Measurements from ENCODE around the gene YWHAE. TPM values are rescaled to one million over a fixed set of nuclear protein-coding genes. Genes with fewer than 3 reads are reported as not detected.

Gene YWHAE
- total RNA-seq, 2 donors from 2014 or later, result 655 to 703 TPM

DNA sequence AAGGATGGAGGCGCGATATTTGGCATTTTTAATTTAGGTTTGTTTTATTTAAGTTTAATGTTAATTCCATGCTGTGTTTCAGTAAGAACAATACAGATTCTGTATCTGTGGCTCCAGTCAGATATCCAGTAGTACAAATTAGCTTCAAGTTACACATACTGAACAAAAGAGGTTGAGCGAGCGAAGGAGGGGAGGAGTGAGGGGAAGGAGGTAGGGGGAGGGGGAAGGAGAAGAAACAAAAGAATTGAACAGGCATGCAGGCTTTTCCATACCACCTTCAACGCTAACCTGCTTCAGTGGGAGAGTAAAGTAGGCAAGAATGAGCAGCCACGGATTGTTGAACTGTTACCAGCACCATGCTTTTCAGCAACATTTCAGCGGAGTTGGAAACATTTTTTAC, 55.5 kb downstream of the YWHAE start:
- no peak overlapping the region for H3K27ac ChIP-seq
- TF ChIP-seq CTCF (IDR thresholded peaks at IDR 0.05), result no peak
- no peak overlapping the region for H3K4me3 ChIP-seq
- H3K4me1 ChIP-seq, result peaks cover 0 to 13% of the 10 kb centered on the region in 2 donors
- DNase-seq (ENCODE audit: low spot score), result no peak
- H3K36me3 ChIP-seq, result peaks cover 30% of the 10 kb centered on the region
- no peaks in the 10 kb centered on the region for H3K9me3 ChIP-seq
- H3K27me3 ChIP-seq, result no peaks in the 10 kb centered on the region

DNA sequence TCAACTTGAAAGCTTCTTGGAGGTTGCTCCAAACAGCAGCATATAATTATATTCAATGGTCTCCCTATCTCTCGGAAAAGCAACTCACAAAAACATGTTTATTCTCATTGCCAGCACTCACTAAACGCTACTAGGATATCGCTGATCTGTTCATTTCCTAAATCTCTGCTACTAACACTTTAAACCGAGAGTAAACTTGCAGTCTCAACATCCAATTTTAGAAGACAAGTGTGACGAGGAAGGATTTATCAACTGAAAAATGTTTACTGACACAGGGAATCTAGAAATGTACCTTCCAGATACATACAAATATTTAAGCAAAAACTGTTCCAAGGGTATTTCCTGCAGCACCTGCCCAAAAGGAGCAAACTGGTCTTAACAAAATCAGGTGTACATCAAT, 56.5 kb downstream of the YWHAE start:
- Histone ChIP-seq H3K36me3 (peaks cover 29% of the 10 kb centered on the region), H3K27ac (no peak overlapping the region), H3K4me3 (no peak overlapping the region), H3K27me3 (no peaks in the 10 kb centered on the region), H3K9me3 (no peaks in the 10 kb centered on the region), H3K4me1 (peaks cover 0 to 13% of the 10 kb centered on the region in 2 donors)
- DNase-seq (ENCODE audit: low spot score), result no peak
- no peak for TF ChIP-seq CTCF (IDR thresholded peaks at IDR 0.05)

GRCh38 chr17:1340371-1340770, 59.7 kb downstream of the YWHAE start:
- no peak for TF ChIP-seq CTCF (IDR thresholded peaks at IDR 0.05)
- peaks cover 0 to 6% of the 10 kb centered on the region in 2 donors for H3K4me1 ChIP-seq
- no peaks in the 10 kb centered on the region for H3K9me3 ChIP-seq
- no peak overlapping the region for H3K4me3 ChIP-seq
- DNase-seq (ENCODE audit: low spot score), result no peak
- no peak overlapping the region for H3K27ac ChIP-seq
- H3K27me3 ChIP-seq, result no peaks in the 10 kb centered on the region
- peaks cover 23% of the 10 kb centered on the region for H3K36me3 ChIP-seq

DNA sequence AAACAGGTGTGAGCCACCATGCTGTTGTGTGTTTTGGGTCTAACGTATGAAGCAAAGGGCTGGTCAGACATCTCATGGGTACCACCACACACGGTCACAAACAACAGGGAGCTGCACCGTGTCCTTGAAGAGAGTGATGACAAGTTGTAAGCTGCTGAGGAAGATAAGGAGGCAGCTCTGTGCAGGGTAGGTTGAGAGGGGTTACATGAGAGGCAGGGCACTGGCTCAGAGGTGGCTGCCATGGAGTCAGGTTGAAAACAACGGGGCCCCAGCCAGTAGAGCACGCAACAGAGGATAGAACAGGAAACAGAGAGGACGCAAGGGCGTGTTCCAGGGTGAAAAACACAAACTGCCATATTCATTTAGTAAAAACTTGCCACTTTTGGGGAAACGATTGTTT, 68.3 kb downstream of the YWHAE start:
- peaks cover 0 to 8% of the 10 kb centered on the region in 2 donors for H3K4me1 ChIP-seq
- H3K36me3 ChIP-seq, result no peaks in the 10 kb centered on the region
- no peaks in the 10 kb centered on the region for H3K9me3 ChIP-seq
- DNase-seq (ENCODE audit: low spot score), result no peak
- H3K27me3 ChIP-seq, result no peaks in the 10 kb centered on the region
- H3K27ac ChIP-seq, result no peak overlapping the region
- no peak for TF ChIP-seq CTCF (IDR thresholded peaks at IDR 0.05)
- no peak overlapping the region for H3K4me3 ChIP-seq

GRCh38 chr17:1329745-1330343, 70.2 kb downstream of the YWHAE start:
- H3K27me3 ChIP-seq, result no peaks in the 10 kb centered on the region
- no peak for DNase-seq (ENCODE audit: low spot score)
- no peaks in the 10 kb centered on the region for H3K9me3 ChIP-seq
- H3K4me3 ChIP-seq, result no peak overlapping the region
- TF ChIP-seq CTCF (IDR thresholded peaks at IDR 0.05), result no peak
- no peak overlapping the region for H3K27ac ChIP-seq
- H3K36me3 ChIP-seq, result no peaks in the 10 kb centered on the region
- peaks cover 0 to 8% of the 10 kb centered on the region in 2 donors for H3K4me1 ChIP-seq

GRCh38 chr17:1328437-1328836, 71.6 kb downstream of the YWHAE start:
- DNase-seq (ENCODE audit: low spot score), result no peak
- Histone ChIP-seq H3K4me3 (no peak overlapping the region), H3K36me3 (no peaks in the 10 kb centered on the region), H3K4me1 (peaks cover 0 to 8% of the 10 kb centered on the region in 2 donors), H3K9me3 (no peaks in the 10 kb centered on the region), H3K27ac (no peak overlapping the region), H3K27me3 (no peaks in the 10 kb centered on the region)
- TF ChIP-seq CTCF (IDR thresholded peaks at IDR 0.05), result no peak

Measured in right atrium auricular region (tissue), 2 donors.